Neural cell (in vitro differentiated cells): Measurements from ENCODE around the gene ATN1. TPM values are rescaled to one million over a fixed set of nuclear protein-coding genes. Genes with fewer than 3 reads are reported as not detected.
A peak's percentile ranks its signal among the peaks of the same experiment; 100 is the strongest.

Experiments
- H2AFZ ChIP-seq: fragments of 200-600, 300-800 bp; sonication (generic), shearing (Covaris generic); 2 replicates; pipeline ENCODE4 v1.6.0; 2014; ENCODE audit warnings: low read depth, mild to moderate bottlenecking, antibody characterized with exemption, low read length, moderate library complexity
- H3F3A ChIP-seq: fragments of 200-600 bp; shearing (Covaris generic); 2 replicates; pipeline ENCODE4 v1.6.1; 2016; ENCODE audit warnings: mild to moderate bottlenecking, moderate library complexity, mixed read lengths, antibody characterized with exemption, low read length; ENCODE audit not compliant: insufficient read depth, poor library complexity, severe bottlenecking
- H3K27ac ChIP-seq: fragments of 200-600, 300-800 bp; sonication (generic), shearing (Covaris generic); 2 replicates; pipeline ENCODE4 v1.5.1; 2014; ENCODE audit warnings: mild to moderate bottlenecking, low read length, moderate library complexity
- H3K27me3 ChIP-seq: fragments of 300-800, 200-600 bp; sonication (generic), shearing (Covaris generic); 2 replicates; pipeline ENCODE4 v1.6.0; 2014; ENCODE audit warnings: mild to moderate bottlenecking, low read depth, low read length, moderate library complexity; ENCODE audit not compliant: insufficient read depth
- H3K36me3 ChIP-seq: fragments of 300-800, 200-600 bp; sonication (generic), shearing (Covaris generic); 2 replicates; pipeline ENCODE4 v1.5.1; 2014; ENCODE audit warnings: mild to moderate bottlenecking, antibody characterized with exemption, low read length, moderate library complexity; ENCODE audit not compliant: insufficient read depth
- H3K4me2 ChIP-seq: fragments of 300-800, 200-600 bp; sonication (generic), shearing (Covaris generic); 2 replicates; pipeline ENCODE4 v1.6.0; 2014; ENCODE audit warnings: mild to moderate bottlenecking, low read length
- H3K4me3 ChIP-seq: fragments of 300-800, 200-600 bp; sonication (generic), shearing (Covaris generic); 2 replicates; pipeline ENCODE4 v1.5.1; 2014; ENCODE audit warnings: mild to moderate bottlenecking, low read length, moderate library complexity
- H3K79me2 ChIP-seq: fragments of 200-600 bp; shearing (Covaris generic); replicated peaks from 2 replicates; pipeline ENCODE4 v1.6.0; 2014; ENCODE audit warnings: mild to moderate bottlenecking, low read length, moderate library complexity; ENCODE audit not compliant: insufficient read depth
- H3K9ac ChIP-seq: fragments of 300-800, 200-600 bp; sonication (generic), shearing (Covaris generic); 2 replicates; pipeline ENCODE4 v1.6.1; 2016; ENCODE audit warnings: mild to moderate bottlenecking, low read length, mixed read lengths
- H3K9me2 ChIP-seq: fragments of 200-600 bp; shearing (Covaris generic); 2 replicates; pipeline ENCODE4 v1.6.1; 2016; ENCODE audit warnings: mild to moderate bottlenecking, low read length, mixed read lengths; ENCODE audit not compliant: insufficient read depth
- H3K9me3 ChIP-seq: fragments of 200-600, 300-800 bp; sonication (generic), shearing (Covaris generic); 2 replicates; pipeline ENCODE4 v1.6.1; 2016; ENCODE audit warnings: mild to moderate bottlenecking, mixed run types, low read length, moderate library complexity, mixed read lengths
- H4K20me1 ChIP-seq: fragments of 200-600 bp; shearing (Covaris generic); 2 replicates; pipeline ENCODE4 v1.6.1; 2016; ENCODE audit warnings: mild to moderate bottlenecking, mixed run types; ENCODE audit not compliant: insufficient read depth
- EP300 ChIP-seq: fragments of 450-650 bp; conservative IDR thresholded peaks from 2 replicates; pipeline ENCODE4 v1.6.1; 2014; ENCODE audit warnings: antibody characterized with exemption, mild to moderate bottlenecking, moderate library complexity; ENCODE audit not compliant: poor library complexity, severe bottlenecking
- EZH2 ChIP-seq: fragments of 200-600, 300-800 bp; shearing (Covaris generic), sonication (generic); IDR thresholded peaks from 2 replicates; pipeline ENCODE4 v1.6.1; 2014; ENCODE audit warnings: antibody characterized with exemption, low read length, borderline replicate concordance, mild to moderate bottlenecking; ENCODE audit not compliant: insufficient read depth, poor library complexity, severe bottlenecking
- MXI1 ChIP-seq: fragments of 450-650 bp; conservative IDR thresholded peaks from 2 replicates; pipeline ENCODE4 v1.6.1; 2014; ENCODE audit warnings: antibody characterized with exemption, mild to moderate bottlenecking; ENCODE audit not compliant: poor library complexity, severe bottlenecking
- POLR2AphosphoS5 ChIP-seq: IDR thresholded peaks from 2 replicates; pipeline ENCODE4 v1.6.1; 2012
- RAD21 ChIP-seq: fragments of 450-650 bp; conservative IDR thresholded peaks from 2 replicates; pipeline ENCODE4 v1.6.1; 2014; ENCODE audit warnings: antibody characterized with exemption, mild to moderate bottlenecking, moderate library complexity
- SMC3 ChIP-seq: fragments of 450-650 bp; conservative IDR thresholded peaks from 2 replicates; pipeline ENCODE4 v1.6.1; 2014; ENCODE audit warnings: antibody characterized with exemption, mild to moderate bottlenecking, moderate library complexity; ENCODE audit not compliant: poor library complexity
- TAF1 ChIP-seq: IDR thresholded peaks from 2 replicates; pipeline ENCODE4 v1.6.1; 2012; ENCODE audit warnings: low read depth
- polyA plus RNA-seq: library from polyadenylated mRNA; depleted of rRNA; stranded (reverse); fragments of >200 nt; gene quantifications from 2 replicates; pipeline ENCODE4 v1.2.3, GENCODE V29; 2014
- TF ChIP-seq, protein P1 (sequence below): fragments of 450-650 bp; IDR thresholded peaks from 2 replicates; pipeline ENCODE4 v1.5.1; 2014; ENCODE audit warnings: antibody characterized with exemption, mild to moderate bottlenecking, moderate library complexity; ENCODE audit not compliant: poor library complexity, severe bottlenecking
- TF ChIP-seq, protein P2 (sequence below): IDR thresholded peaks from 2 replicates; pipeline ENCODE4 v1.6.1; 2012; ENCODE audit warnings: borderline replicate concordance

Gene ATN1
- polyA plus RNA-seq, 1 donor from 2014 or later, result 9.2 TPM

DNA sequence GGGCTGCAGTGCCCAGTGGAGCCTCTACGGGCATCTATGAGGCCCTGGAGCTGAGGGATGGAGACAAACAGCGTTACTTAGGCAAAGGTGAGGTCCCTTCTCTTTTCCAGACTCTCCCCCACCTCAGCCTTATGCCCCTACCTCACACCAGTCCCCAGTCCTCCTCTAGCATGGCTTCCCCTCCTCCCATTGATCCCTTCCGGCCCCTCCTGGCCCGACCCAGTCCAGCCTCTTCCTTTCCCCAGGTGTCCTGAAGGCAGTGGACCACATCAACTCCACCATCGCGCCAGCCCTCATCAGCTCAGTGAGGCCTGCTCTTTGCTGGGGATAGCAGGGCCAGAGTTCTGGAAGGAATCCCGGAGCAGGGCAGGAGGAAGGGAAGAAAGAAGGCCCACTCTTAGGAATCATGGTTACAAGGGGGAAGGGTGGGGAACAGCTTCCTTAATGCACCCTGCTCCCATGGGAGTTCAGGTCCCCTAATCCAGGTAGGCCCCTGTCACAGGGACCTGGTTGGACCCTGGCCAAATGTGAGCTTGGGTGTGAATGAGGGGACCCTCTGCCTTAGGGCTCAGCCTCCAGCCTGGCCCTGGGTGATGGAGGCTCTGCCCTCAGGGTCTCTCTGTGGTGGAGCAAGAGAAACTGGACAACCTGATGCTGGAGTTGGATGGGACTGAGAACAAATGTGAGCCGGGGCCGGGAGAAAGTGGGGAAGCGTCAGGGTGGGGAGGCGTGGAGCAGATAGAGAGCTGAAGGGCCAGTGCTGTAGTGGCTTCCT is 11.1 kb upstream of the ATN1 start:
- peaks cover 16% of the 10 kb centered on the region for H3K79me2 ChIP-seq
- H3K27ac ChIP-seq, result no peak overlapping the region
- H3K4me2 ChIP-seq, result no peak overlapping the region
- H3K4me3 ChIP-seq, result peak overlapping the region; percentile 97
- H3K36me3 ChIP-seq, result no peaks in the 10 kb centered on the region
- TF ChIP-seq MXI1 (no peak), RAD21 (no peak), EZH2 (no peak), POLR2AphosphoS5 (no peak), EP300 (no peak), TAF1 (no peak), SMC3 (no peak)
- TF ChIP-seq, protein P1, sequence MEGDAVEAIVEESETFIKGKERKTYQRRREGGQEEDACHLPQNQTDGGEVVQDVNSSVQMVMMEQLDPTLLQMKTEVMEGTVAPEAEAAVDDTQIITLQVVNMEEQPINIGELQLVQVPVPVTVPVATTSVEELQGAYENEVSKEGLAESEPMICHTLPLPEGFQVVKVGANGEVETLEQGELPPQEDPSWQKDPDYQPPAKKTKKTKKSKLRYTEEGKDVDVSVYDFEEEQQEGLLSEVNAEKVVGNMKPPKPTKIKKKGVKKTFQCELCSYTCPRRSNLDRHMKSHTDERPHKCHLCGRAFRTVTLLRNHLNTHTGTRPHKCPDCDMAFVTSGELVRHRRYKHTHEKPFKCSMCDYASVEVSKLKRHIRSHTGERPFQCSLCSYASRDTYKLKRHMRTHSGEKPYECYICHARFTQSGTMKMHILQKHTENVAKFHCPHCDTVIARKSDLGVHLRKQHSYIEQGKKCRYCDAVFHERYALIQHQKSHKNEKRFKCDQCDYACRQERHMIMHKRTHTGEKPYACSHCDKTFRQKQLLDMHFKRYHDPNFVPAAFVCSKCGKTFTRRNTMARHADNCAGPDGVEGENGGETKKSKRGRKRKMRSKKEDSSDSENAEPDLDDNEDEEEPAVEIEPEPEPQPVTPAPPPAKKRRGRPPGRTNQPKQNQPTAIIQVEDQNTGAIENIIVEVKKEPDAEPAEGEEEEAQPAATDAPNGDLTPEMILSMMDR, result no peak
- TF ChIP-seq, protein P2, sequence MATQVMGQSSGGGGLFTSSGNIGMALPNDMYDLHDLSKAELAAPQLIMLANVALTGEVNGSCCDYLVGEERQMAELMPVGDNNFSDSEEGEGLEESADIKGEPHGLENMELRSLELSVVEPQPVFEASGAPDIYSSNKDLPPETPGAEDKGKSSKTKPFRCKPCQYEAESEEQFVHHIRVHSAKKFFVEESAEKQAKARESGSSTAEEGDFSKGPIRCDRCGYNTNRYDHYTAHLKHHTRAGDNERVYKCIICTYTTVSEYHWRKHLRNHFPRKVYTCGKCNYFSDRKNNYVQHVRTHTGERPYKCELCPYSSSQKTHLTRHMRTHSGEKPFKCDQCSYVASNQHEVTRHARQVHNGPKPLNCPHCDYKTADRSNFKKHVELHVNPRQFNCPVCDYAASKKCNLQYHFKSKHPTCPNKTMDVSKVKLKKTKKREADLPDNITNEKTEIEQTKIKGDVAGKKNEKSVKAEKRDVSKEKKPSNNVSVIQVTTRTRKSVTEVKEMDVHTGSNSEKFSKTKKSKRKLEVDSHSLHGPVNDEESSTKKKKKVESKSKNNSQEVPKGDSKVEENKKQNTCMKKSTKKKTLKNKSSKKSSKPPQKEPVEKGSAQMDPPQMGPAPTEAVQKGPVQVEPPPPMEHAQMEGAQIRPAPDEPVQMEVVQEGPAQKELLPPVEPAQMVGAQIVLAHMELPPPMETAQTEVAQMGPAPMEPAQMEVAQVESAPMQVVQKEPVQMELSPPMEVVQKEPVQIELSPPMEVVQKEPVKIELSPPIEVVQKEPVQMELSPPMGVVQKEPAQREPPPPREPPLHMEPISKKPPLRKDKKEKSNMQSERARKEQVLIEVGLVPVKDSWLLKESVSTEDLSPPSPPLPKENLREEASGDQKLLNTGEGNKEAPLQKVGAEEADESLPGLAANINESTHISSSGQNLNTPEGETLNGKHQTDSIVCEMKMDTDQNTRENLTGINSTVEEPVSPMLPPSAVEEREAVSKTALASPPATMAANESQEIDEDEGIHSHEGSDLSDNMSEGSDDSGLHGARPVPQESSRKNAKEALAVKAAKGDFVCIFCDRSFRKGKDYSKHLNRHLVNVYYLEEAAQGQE, result no peak
- H3F3A ChIP-seq, result no peaks in the 10 kb centered on the region
- no peak overlapping the region for H3K9ac ChIP-seq
- H3K9me2 ChIP-seq, result no peaks in the 10 kb centered on the region
- no peaks in the 10 kb centered on the region for H4K20me1 ChIP-seq
- H2AFZ ChIP-seq, result no peak overlapping the region
- H3K27me3 ChIP-seq, result no peaks in the 10 kb centered on the region
- H3K9me3 ChIP-seq, result no peaks in the 10 kb centered on the region

DNA sequence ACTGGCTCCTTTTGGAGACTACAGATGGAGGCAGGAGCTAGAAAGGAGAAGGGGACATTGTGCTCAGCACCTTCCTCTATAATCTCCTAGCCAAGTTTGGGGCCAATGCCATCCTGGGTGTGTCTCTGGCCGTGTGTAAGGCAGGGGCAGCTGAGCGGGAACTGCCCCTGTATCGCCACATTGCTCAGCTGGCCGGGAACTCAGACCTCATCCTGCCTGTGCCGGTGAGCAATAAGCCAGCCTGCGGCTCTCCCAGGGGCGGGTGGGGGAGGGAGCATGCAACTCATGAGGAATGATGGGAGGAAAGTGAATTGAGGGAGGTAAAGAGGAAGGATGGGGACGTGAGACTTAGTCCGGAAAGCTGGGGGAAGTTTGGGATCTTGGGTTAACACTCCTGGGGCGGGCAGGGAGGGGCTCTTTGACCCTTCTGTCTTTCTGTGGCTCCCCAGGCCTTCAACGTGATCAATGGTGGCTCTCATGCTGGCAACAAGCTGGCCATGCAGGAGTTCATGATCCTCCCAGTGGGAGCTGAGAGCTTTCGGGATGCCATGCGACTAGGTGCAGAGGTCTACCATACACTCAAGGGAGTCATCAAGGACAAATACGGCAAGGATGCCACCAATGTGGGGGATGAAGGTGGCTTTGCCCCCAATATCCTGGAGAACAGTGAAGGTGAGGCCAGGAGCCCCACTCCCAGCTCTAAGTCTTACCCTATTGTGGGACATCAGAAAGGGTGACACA is 10.1 kb upstream of the ATN1 start:
- Histone ChIP-seq H3K36me3 (no peaks in the 10 kb centered on the region), H3K4me2 (no peak overlapping the region), H3K9me2 (no peaks in the 10 kb centered on the region), H3K9me3 (no peaks in the 10 kb centered on the region), H3K27me3 (no peaks in the 10 kb centered on the region), H3F3A (no peaks in the 10 kb centered on the region), H3K4me3 (no peak overlapping the region), H3K79me2 (peaks cover 16% of the 10 kb centered on the region), H3K27ac (no peak overlapping the region), H2AFZ (no peak overlapping the region), H4K20me1 (no peaks in the 10 kb centered on the region), H3K9ac (no peak overlapping the region)
- TF ChIP-seq, protein P2, result no peak
- TF ChIP-seq POLR2AphosphoS5, result no peak
- TF ChIP-seq EZH2, result no peak
- no peak for TF ChIP-seq MXI1
- TF ChIP-seq SMC3, result no peak
- no peak for TF ChIP-seq TAF1
- TF ChIP-seq RAD21, result no peak
- TF ChIP-seq, protein P1, result no peak
